ENCODE measurements around the gene CLEC20A. TPM values are rescaled to one million over a fixed set of nuclear protein-coding genes. Genes with fewer than 3 reads are reported as not detected.

CLEC20A gene
- total and polyA plus RNA-seq, 9 donors: not detected

GRCh38 chr1:178502330-178502714, 5.6 kb upstream of the CLEC20A start:
- no peaks in the 10 kb centered on the region for H3K9me3 ChIP-seq
- no peaks in the 10 kb centered on the region for H3K27me3 ChIP-seq
- TF ChIP-seq EP300 (IDR thresholded peaks at IDR 0.05): no peak
- no peak for TF ChIP-seq POLR2A (IDR thresholded peaks at IDR 0.05)
- TF ChIP-seq CTCF (IDR thresholded peaks at IDR 0.05): no peak
- WGBS, 3 donors: 90 to 98% (median 94%) methylated on average over 3 of the region's 3 CpGs
- no peaks in the 10 kb centered on the region for H3K4me1 ChIP-seq (ENCODE audit: insufficient read depth)
- no peak overlapping the region for H3K27ac ChIP-seq
- intact Hi-C loops (cut with DNase I): loop anchor here in 1 of 4 donors (5.0 kb wide), 1 partner anchor 190 kb away; no protein-coding TSS in a partner anchor
- H3K4me3 ChIP-seq: no peak overlapping the region
- no peak for DNase-seq
- H3K36me3 ChIP-seq: no peaks in the 10 kb centered on the region

GRCh38 chr1:178501705-178502329, 5.1 kb upstream of the CLEC20A start:
- H3K4me3 ChIP-seq: no peak overlapping the region
- no peaks in the 10 kb centered on the region for H3K27me3 ChIP-seq
- 32 to 35% (median 34%) methylated on average over 5 of the region's 5 CpGs for WGBS, 3 donors
- peak; percentile 31 to 79 (median 67) for DNase-seq
- H3K36me3 ChIP-seq: no peaks in the 10 kb centered on the region
- H3K9me3 ChIP-seq: no peaks in the 10 kb centered on the region
- H3K4me1 ChIP-seq (ENCODE audit: insufficient read depth): no peaks in the 10 kb centered on the region
- intact Hi-C loops (cut with DNase I): loop anchor here in 1 of 4 donors (5.0 kb wide), 1 partner anchor 190 kb away; no protein-coding TSS in a partner anchor
- H3K27ac ChIP-seq: no peak overlapping the region
- TF ChIP-seq EP300 (IDR thresholded peaks at IDR 0.05): no peak
- peak in 2 of 3 donors; percentile 44 to 50 for TF ChIP-seq CTCF (IDR thresholded peaks at IDR 0.05)

GRCh38 chr1:178500936-178501554, 4.3 kb upstream of the CLEC20A start:
- no peak for TF ChIP-seq EP300 (IDR thresholded peaks at IDR 0.05)
- no peak for TF ChIP-seq CTCF (IDR thresholded peaks at IDR 0.05)
- TF ChIP-seq POLR2A (IDR thresholded peaks at IDR 0.05): no peak
- H3K9me3 ChIP-seq: no peaks in the 10 kb centered on the region
- H3K27me3 ChIP-seq: no peaks in the 10 kb centered on the region
- DNase-seq: no peak
- no peak overlapping the region for H3K4me3 ChIP-seq
- WGBS, 3 donors: 91 to 92% (median 92%) methylated on average over 10 of the region's 10 CpGs
- intact Hi-C loops (cut with DNase I): loop anchor here in 1 of 4 donors (5.0 kb wide), 1 partner anchor 189 kb away; no protein-coding TSS in a partner anchor
- H3K27ac ChIP-seq: no peak overlapping the region
- H3K4me1 ChIP-seq (ENCODE audit: insufficient read depth): no peaks in the 10 kb centered on the region
- H3K36me3 ChIP-seq: no peaks in the 10 kb centered on the region

- no peak for TF ChIP-seq EP300 (IDR thresholded peaks at IDR 0.05)
- TF ChIP-seq POLR2A (IDR thresholded peaks at IDR 0.05): no peak
- TF ChIP-seq CTCF (IDR thresholded peaks at IDR 0.05): no peak
- Histone ChIP-seq H3K4me3 (no peak overlapping the region), H3K27ac (no peak overlapping the region), H3K9me3 (no peaks in the 10 kb centered on the region), H3K36me3 (no peaks in the 10 kb centered on the region), H3K4me1 (ENCODE audit: insufficient read depth) (no peaks in the 10 kb centered on the region), H3K27me3 (no peaks in the 10 kb centered on the region)
- intact Hi-C loops (cut with DNase I): loop anchor here in 1 of 4 donors (5.0 kb wide), 1 partner anchor 188 kb away; no protein-coding TSS in a partner anchor
- 77 to 84% (median 83%) methylated on average over 11 of the region's 11 CpGs for WGBS, 3 donors
- DNase-seq: no peak
Observed at GRCh38 chr1:178500091-178500770, 3.5 kb upstream of the CLEC20A start.

All from ovary (tissue), 9 donors.